Tibial nerve (tissue), 4 donors: Measurements from ENCODE around the gene LMF1. TPM values are rescaled to one million over a fixed set of nuclear protein-coding genes. Genes with fewer than 3 reads are reported as not detected.

Source experiments
- DNase-seq, 2 donors: peaks; one replicate each; pipeline ENCODE4 v3.0.0-alpha.2; 2019; ENCODE audit warnings: low spot score in 2 of 2
- H3K27ac ChIP-seq, 4 donors: fragments of 200-600 bp; sonication (generic) in 3 of 4; one replicate each; pipeline ENCODE4 v1.5.1; 2017 to 2019; ENCODE audit warnings: mild to moderate bottlenecking in 1 of 4
- H3K27me3 ChIP-seq, 2 donors: fragments of 200-600 bp; sonication (generic) in 1 of 2; one replicate each; pipeline versions ENCODE4 v1.5.1 to v1.6.0; 2017 to 2019
- H3K36me3 ChIP-seq, 3 donors: fragments of 200-600 bp; sonication (generic); one replicate each; pipeline ENCODE4 v1.5.1; 2018 to 2019
- H3K4me1 ChIP-seq, 4 donors: fragments of 200-600 bp; sonication (generic) in 3 of 4; one replicate each; pipeline ENCODE4 v1.5.1; 2017 to 2019
- H3K4me3 ChIP-seq, 4 donors: fragments of 200-600 bp; sonication (generic) in 3 of 4; one replicate each; pipeline ENCODE4 v1.5.1; 2017 to 2019; ENCODE audit warnings: mild to moderate bottlenecking in 1 of 4, moderate library complexity in 1 of 4
- H3K9me3 ChIP-seq, 4 donors: fragments of 200-600 bp; sonication (generic) in 3 of 4; one replicate each; pipeline ENCODE4 v1.5.1; 2017 to 2019
- EP300 ChIP-seq, 2 donors: sonication (generic); formaldehyde crosslinking; IDR thresholded peaks; one replicate each; pipeline ENCODE4 v1.6.1; 2017; ENCODE audit warnings: antibody characterized with exemption in 2 of 2, mild to moderate bottlenecking in 1 of 2
- POLR2A ChIP-seq, 2 donors: fragments of 450-650 bp; IDR thresholded peaks; one replicate each; pipeline ENCODE4 v1.6.1; 2017; ENCODE audit warnings: antibody characterized with exemption in 2 of 2, mild to moderate bottlenecking in 2 of 2, moderate library complexity in 2 of 2
- WGBS, 2 donors: methylation state at CpG; one replicate each; pipeline ENCODE4 v1.1.5; 2018; 5-methylcytosine and 5-hydroxymethylcytosine counted together
- total RNA-seq, 4 donors: library from RNA; depleted of rRNA; stranded (reverse); fragments of >200 nt; gene quantifications; one replicate each; pipeline ENCODE4 v1.1.0, GENCODE V29; 2016
- TF ChIP-seq, protein P1 (sequence below), 5 experiments: fragments of 200-600 bp in 3 of 5; fragments of 450-650 bp in 2 of 5; sonication (generic) in 3 of 5; IDR thresholded peaks; one replicate each; pipeline ENCODE4 v1.5.1; 2016 to 2019; ENCODE audit warnings: antibody characterized with exemption in 5 of 5, mild to moderate bottlenecking in 3 of 5, moderate library complexity in 2 of 5

The LMF1 gene
- total RNA-seq, 4 donors from 2014 or later: 24.5 to 58.5 (median 31.8) TPM

- peak overlapping the region in 3 of 4 donors; percentile 57 to 88 (median 72) for H3K27ac ChIP-seq
Measured at GRCh38 chr16:989354-989814, 18.6 kb upstream of the LMF1 start.

DNA sequence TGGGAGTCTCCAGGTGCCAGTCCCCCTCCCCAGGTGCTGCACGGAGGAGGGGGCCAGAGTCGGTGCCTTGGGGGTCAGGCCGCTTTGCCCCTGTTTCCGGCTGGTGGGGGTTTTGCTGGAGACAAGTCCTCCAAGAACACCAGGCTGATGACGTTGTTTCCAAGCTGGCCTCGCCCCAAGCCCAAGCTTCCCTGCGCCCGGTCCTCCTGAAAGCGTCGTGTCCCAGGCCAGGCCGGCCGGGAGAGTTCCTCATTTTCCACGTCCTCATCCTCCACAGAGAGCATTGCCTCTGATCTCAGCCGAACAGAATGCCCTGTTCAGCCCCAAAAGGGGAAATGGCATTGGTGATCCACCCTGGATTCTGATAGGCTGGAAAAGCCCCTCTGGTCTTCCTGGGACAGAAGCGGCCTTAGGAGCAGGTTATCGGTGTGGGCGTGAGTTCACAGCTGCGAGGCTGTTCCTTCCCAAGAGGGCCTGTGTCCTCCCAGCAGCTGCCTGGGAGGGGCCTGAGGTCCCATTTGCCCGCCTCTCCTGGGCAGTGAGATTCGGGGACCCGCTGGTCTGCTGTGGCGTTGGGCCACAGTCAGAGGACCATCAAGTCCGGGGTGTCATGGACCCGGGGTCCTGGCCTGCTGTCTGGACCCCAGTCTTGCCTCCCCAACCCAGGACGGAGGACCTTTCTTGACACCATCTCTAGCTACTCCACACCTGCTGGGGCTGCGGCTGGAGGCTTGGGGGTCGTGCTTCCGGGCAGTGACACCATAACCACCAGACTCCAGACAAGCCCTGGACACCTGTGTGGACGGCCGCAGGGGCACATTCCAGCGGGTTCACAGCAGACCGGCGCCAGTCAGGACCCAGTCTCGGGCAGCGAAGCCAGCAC, 17.9 kb upstream of the LMF1 start:
- H3K4me1 ChIP-seq: peaks cover 0 to 75% (median 27%) of the 10 kb centered on the region in 4 donors
- H3K9me3 ChIP-seq: no peaks in the 10 kb centered on the region
- H3K36me3 ChIP-seq: peaks cover 0 to 8% (median 0%) of the 10 kb centered on the region in 3 donors
- TF ChIP-seq POLR2A (IDR thresholded peaks at IDR 0.05): no peak
- TF ChIP-seq, protein P1, sequence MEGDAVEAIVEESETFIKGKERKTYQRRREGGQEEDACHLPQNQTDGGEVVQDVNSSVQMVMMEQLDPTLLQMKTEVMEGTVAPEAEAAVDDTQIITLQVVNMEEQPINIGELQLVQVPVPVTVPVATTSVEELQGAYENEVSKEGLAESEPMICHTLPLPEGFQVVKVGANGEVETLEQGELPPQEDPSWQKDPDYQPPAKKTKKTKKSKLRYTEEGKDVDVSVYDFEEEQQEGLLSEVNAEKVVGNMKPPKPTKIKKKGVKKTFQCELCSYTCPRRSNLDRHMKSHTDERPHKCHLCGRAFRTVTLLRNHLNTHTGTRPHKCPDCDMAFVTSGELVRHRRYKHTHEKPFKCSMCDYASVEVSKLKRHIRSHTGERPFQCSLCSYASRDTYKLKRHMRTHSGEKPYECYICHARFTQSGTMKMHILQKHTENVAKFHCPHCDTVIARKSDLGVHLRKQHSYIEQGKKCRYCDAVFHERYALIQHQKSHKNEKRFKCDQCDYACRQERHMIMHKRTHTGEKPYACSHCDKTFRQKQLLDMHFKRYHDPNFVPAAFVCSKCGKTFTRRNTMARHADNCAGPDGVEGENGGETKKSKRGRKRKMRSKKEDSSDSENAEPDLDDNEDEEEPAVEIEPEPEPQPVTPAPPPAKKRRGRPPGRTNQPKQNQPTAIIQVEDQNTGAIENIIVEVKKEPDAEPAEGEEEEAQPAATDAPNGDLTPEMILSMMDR (IDR thresholded peaks at IDR 0.05): no peak
- TF ChIP-seq EP300 (IDR thresholded peaks at IDR 0.05): peak in 1 of 2 donors; percentile 60
- peak; percentile 48 to 53 for DNase-seq
- no peak overlapping the region for H3K4me3 ChIP-seq
- WGBS, 2 donors: 49 to 56% methylated on average over 23 to 30 of the region's 35 CpGs
- peak overlapping the region; percentile 47 to 88 (median 64) for H3K27ac ChIP-seq
- peaks cover 0 to 7% of the 10 kb centered on the region in 2 donors for H3K27me3 ChIP-seq

More at GRCh38 chr16:989354-989814, 18.6 kb upstream of the LMF1 start:
- TF ChIP-seq, protein P1 (IDR thresholded peaks at IDR 0.05): no peak
- TF ChIP-seq EP300 (IDR thresholded peaks at IDR 0.05): no peak
- TF ChIP-seq POLR2A (IDR thresholded peaks at IDR 0.05): no peak
- Histone ChIP-seq H3K4me3 (no peak overlapping the region), H3K4me1 (peaks cover 0 to 75% (median 27%) of the 10 kb centered on the region in 4 donors), H3K36me3 (peaks cover 0 to 8% (median 0%) of the 10 kb centered on the region in 3 donors), H3K9me3 (peaks cover 0 to 2% (median 0%) of the 10 kb centered on the region in 4 donors), H3K27me3 (peaks cover 0 to 7% of the 10 kb centered on the region in 2 donors)
- WGBS, 2 donors: 59 to 90% methylated on average over 4 to 5 of the region's 11 CpGs
- DNase-seq: no peak

- H3K4me3 ChIP-seq: no peak overlapping the region
- no peaks in the 10 kb centered on the region for H3K9me3 ChIP-seq
- 43 to 57% methylated on average over 6 to 15 of the region's 17 CpGs for WGBS, 2 donors
- TF ChIP-seq, protein P1 (IDR thresholded peaks at IDR 0.05): no peak
- TF ChIP-seq POLR2A (IDR thresholded peaks at IDR 0.05) (no peak), EP300 (IDR thresholded peaks at IDR 0.05) (no peak)
- H3K36me3 ChIP-seq: peaks cover 0 to 8% (median 0%) of the 10 kb centered on the region in 3 donors
- peak overlapping the region; percentile 47 to 88 (median 64) for H3K27ac ChIP-seq
- H3K4me1 ChIP-seq: peaks cover 0 to 75% (median 27%) of the 10 kb centered on the region in 4 donors
- no peak for DNase-seq
- H3K27me3 ChIP-seq: peaks cover 0 to 14% of the 10 kb centered on the region in 2 donors
Measured at GRCh38 chr16:987906-988305, 17.1 kb upstream of the LMF1 start.

GRCh38 chr16:986925-987582, 16.3 kb upstream of the LMF1 start:
- peaks cover 0 to 8% (median 0%) of the 10 kb centered on the region in 3 donors for H3K36me3 ChIP-seq
- peak overlapping the region; percentile 16 to 88 (median 64) for H3K27ac ChIP-seq
- no peaks in the 10 kb centered on the region for H3K9me3 ChIP-seq
- DNase-seq: no peak
- H3K27me3 ChIP-seq: peaks cover 0 to 22% of the 10 kb centered on the region in 2 donors
- no peak for TF ChIP-seq EP300 (IDR thresholded peaks at IDR 0.05)
- TF ChIP-seq, protein P1 (IDR thresholded peaks at IDR 0.05): no peak
- TF ChIP-seq POLR2A (IDR thresholded peaks at IDR 0.05): no peak
- peaks cover 0 to 80% (median 29%) of the 10 kb centered on the region in 4 donors for H3K4me1 ChIP-seq
- 47 to 64% methylated on average over 27 to 44 of the region's 44 CpGs for WGBS, 2 donors
- peak overlapping the region in 1 of 4 donors; percentile 13 for H3K4me3 ChIP-seq
